Colonic mucosa (tissue), 4 donors: Measurements from ENCODE around the gene C1QBP. TPM values are rescaled to one million over a fixed set of nuclear protein-coding genes. Genes with fewer than 3 reads are reported as not detected.

Experiments used
- DNase-seq: peaks from one replicate; pipeline ENCODE4 v3.0.0-alpha.2; 2020
- H3K27ac ChIP-seq: fragments of 200-600 bp; one replicate; pipeline ENCODE4 v1.8.0; 2021
- H3K27me3 ChIP-seq: fragments of 200-600 bp; one replicate; pipeline ENCODE4 v1.8.0; 2021
- H3K36me3 ChIP-seq: fragments of 200-600 bp; one replicate; pipeline ENCODE4 v1.8.0; 2021
- H3K4me1 ChIP-seq: fragments of 200-600 bp; one replicate; pipeline ENCODE4 v1.8.0; 2021; ENCODE audit warnings: mild to moderate bottlenecking
- H3K4me3 ChIP-seq: fragments of 200-600 bp; one replicate; pipeline ENCODE4 v1.8.0; 2021
- H3K9ac ChIP-seq, 2 donors: one replicate each; pipeline ENCODE4 v1.7.0; 2013; ENCODE audit warnings: control low read depth in 2 of 2, low read depth in 2 of 2, low read length in 2 of 2
- H3K9me3 ChIP-seq: fragments of 200-600 bp; one replicate; pipeline ENCODE4 v1.8.0; 2021
- CTCF ChIP-seq: fragments of 200-600 bp; IDR thresholded peaks from one replicate; pipeline ENCODE4 v1.8.0; 2022; ENCODE audit warnings: antibody characterized with exemption, mild to moderate bottlenecking
- intact Hi-C: fragments of 100-400 bp; cut with DNase I; formaldehyde crosslinking; loops from one replicate; pipeline ENCODE4 v1.14.1; 2022
- total RNA-seq, 2 donors: library from RNA; stranded (reverse); fragmentation: NEBNext Ultra II Directional in 1 of 2; extraction: Animal tissue kit (Norgen Biotek cat#: 25700) in 1 of 2; gene quantifications; one replicate each; pipeline ENCODE4 v1.2.1, GENCODE V29; 2021
- donor health status: healthy.
- donor health status: DM: no; HTN: no; CAD: no.
- donor health status: DM: no; HTN: no; CAD: no.

The C1QBP gene
- total RNA-seq, 2 donors from 2014 or later: 126 to 349 TPM

- Histone ChIP-seq H3K27ac (no peak overlapping the region), H3K36me3 (peaks cover 15% of the 10 kb centered on the region), H3K27me3 (no peaks in the 10 kb centered on the region), H3K4me1 (no peaks in the 10 kb centered on the region), H3K4me3 (no peak overlapping the region), H3K9me3 (no peaks in the 10 kb centered on the region), H3K9ac (no peak overlapping the region)
- DNase-seq: no peak
- intact Hi-C loops: no loop called here
- no peak for TF ChIP-seq CTCF
Measured at GRCh38 chr17:5391678-5392077, 47.3 kb downstream of the C1QBP start.

Other genes with a start within 250 kb of the C1QBP start
- gene ZNF594, start 247.3 kb downstream of the C1QBP start, total RNA-seq: 1 to 10 TPM; 3.7 to 4.0 TPM
- gene SCIMP, start 204.3 kb downstream of the C1QBP start, total RNA-seq: 1 to 10 TPM in 1 of 2 donors, under 1 TPM in 1; 0.86 to 1.5 TPM
- 10 to 100 TPM; 22.6 to 23.2 TPM for gene RABEP1, start 156.9 kb downstream of the C1QBP start, total RNA-seq
- 10 to 100 TPM; 66.5 to 77.6 TPM for gene NUP88, start 19.5 kb downstream of the C1QBP start, total RNA-seq
- gene RPAIN, start 19.0 kb downstream of the C1QBP start, total RNA-seq: 10 to 100 TPM; 25.4 to 30.7 TPM
- 10 to 100 TPM in 1 of 2 donors, 1 to 10 TPM in 1; 8.3 to 14.3 TPM for gene DHX33, start 29.8 kb upstream of the C1QBP start, total RNA-seq
- 10 to 100 TPM; 63.1 to 63.7 TPM for gene DERL2, start 47.0 kb upstream of the C1QBP start, total RNA-seq
- gene MIS12, start 47.4 kb upstream of the C1QBP start, total RNA-seq: 10 to 100 TPM; 13.6 to 16.7 TPM
- gene NLRP1, start 145.4 kb upstream of the C1QBP start, total RNA-seq: 1 to 10 TPM; 5.1 to 7.2 TPM